IMR-90 (cell line): Measurements from ENCODE around the gene ZDHHC11B. TPM values are rescaled to one million over a fixed set of nuclear protein-coding genes. Genes with fewer than 3 reads are reported as not detected.
"Not testable (repeated sequence)": the region's sequence is repeated elsewhere in the genome, so short reads cannot be mapped to it uniquely, and the experiment has no call there.

Source experiments
- ATAC-seq: fragments of 200-7000 bp; cut with Tn5 transposase; 2 replicates; pipeline ENCODE4 v1.9.1; 2020; ENCODE audit warnings: low read depth, mild to moderate bottlenecking, moderate library complexity
- BruUV-seq: library from RNA; stranded (reverse); fragments of 400-500 nt; replicated peaks from 2 replicates; lab custom pipeline; 2021; lab: Mats Ljungman, UMichigan
- CTCF ChIA-PET: fragments of 300-600 bp; formaldehyde crosslinking; extraction: SDS; loops from one replicate; lab custom pipeline; 2021; ENCODE audit warnings: antibody characterized with exemption; lab: Yijun Ruan, JAX
- POLR2A ChIA-PET: fragments of 300-600 bp; sonication (Branson Sonifier 250); formaldehyde crosslinking; loops from one replicate; lab custom pipeline; 2022; ENCODE audit warnings: antibody characterized with exemption; ENCODE audit not compliant: unreplicated experiment; lab: Charles Lee
- DNase-seq: peaks from one replicate; pipeline ENCODE4 v3.0.0; 2013
- H2AFZ ChIP-seq: replicated peaks from 2 replicates; pipeline ENCODE3; 2013; ENCODE audit warnings: low read length, mild to moderate bottlenecking; ENCODE audit not compliant: poor library complexity
- H2AK5ac ChIP-seq: 2 replicates; pipeline ENCODE4 v1.6.1; 2013; ENCODE audit warnings: low read depth, low read length, inconsistent platforms
- H2AK9ac ChIP-seq: replicated peaks from 2 replicates; pipeline ENCODE3; 2013; ENCODE audit warnings: mild to moderate bottlenecking, low read depth, low read length, moderate library complexity; ENCODE audit not compliant: poor library complexity
- H2BK120ac ChIP-seq: 2 replicates; pipeline ENCODE4 v1.6.1; 2013; ENCODE audit warnings: low read depth, low read length, inconsistent platforms
- H2BK15ac ChIP-seq: 3 replicates; pipeline ENCODE4 v1.6.1; 2013; ENCODE audit warnings: low read depth, low read length, inconsistent platforms
- H2BK20ac ChIP-seq: 2 replicates; pipeline ENCODE4 v1.6.1; 2013; ENCODE audit warnings: low read depth, mild to moderate bottlenecking, inconsistent platforms, low read length, moderate library complexity
- H2BK5ac ChIP-seq: 2 replicates; pipeline ENCODE4 v1.6.1; 2013; ENCODE audit warnings: mild to moderate bottlenecking, low read depth, low read length, inconsistent platforms; ENCODE audit not compliant: poor library complexity, severe bottlenecking
- H3K14ac ChIP-seq: replicated peaks from 2 replicates; pipeline ENCODE4 v1.6.1; 2013; ENCODE audit warnings: low read depth, low read length, inconsistent platforms
- H3K18ac ChIP-seq: 2 replicates; pipeline ENCODE4 v1.6.1; 2013; ENCODE audit warnings: low read depth, low read length, control low read depth
- H3K23ac ChIP-seq: 2 replicates; pipeline ENCODE4 v1.6.1; 2013; ENCODE audit warnings: low read depth, low read length, inconsistent platforms
- H3K27ac ChIP-seq: 2 replicates; pipeline ENCODE4 v1.5.1; 2013; ENCODE audit warnings: mild to moderate bottlenecking, control low read depth, low read length; ENCODE audit not compliant: insufficient read depth
- H3K27me3 ChIP-seq: 2 replicates; pipeline ENCODE4 v1.6.1; 2013; ENCODE audit warnings: low read length; ENCODE audit not compliant: control insufficient read depth, insufficient read depth
- H3K36me3 ChIP-seq: 2 replicates; pipeline ENCODE4 v1.6.1; 2013; ENCODE audit warnings: low read length, mixed read lengths; ENCODE audit not compliant: control insufficient read depth, insufficient read depth
- H3K4ac ChIP-seq: 2 replicates; pipeline ENCODE4 v1.6.1; 2013; ENCODE audit warnings: low read depth, low read length, inconsistent platforms
- H3K4me1 ChIP-seq: 2 replicates; pipeline ENCODE4 v1.6.1; 2013; ENCODE audit warnings: low read length, mixed read lengths; ENCODE audit not compliant: control insufficient read depth, insufficient read depth
- H3K4me2 ChIP-seq: 2 replicates; pipeline ENCODE4 v1.6.1; 2013; ENCODE audit warnings: low read depth, mild to moderate bottlenecking, control low read depth, low read length, moderate library complexity
- H3K4me3 ChIP-seq: 2 replicates; pipeline ENCODE4 v1.5.1; 2013; ENCODE audit warnings: low read depth, mild to moderate bottlenecking, control low read depth, low read length, moderate library complexity; ENCODE audit not compliant: insufficient read depth
- H3K56ac ChIP-seq: 2 replicates; pipeline ENCODE4 v1.6.1; 2013; ENCODE audit warnings: low read length, inconsistent platforms; ENCODE audit not compliant: insufficient read depth; ENCODE audit errors: extremely low read depth
- H3K79me1 ChIP-seq, 2 experiments: 2 replicates each; pipeline ENCODE4 v1.6.1; 2013; ENCODE audit warnings: low read length in 2 of 2, inconsistent platforms in 1 of 2, low read depth in 1 of 2
- H3K9ac ChIP-seq: 2 replicates; pipeline ENCODE4 v1.6.1; 2013; ENCODE audit warnings: low read depth, low read length, control low read depth
- H3K9me1 ChIP-seq: 2 replicates; pipeline ENCODE4 v1.6.1; 2013; ENCODE audit warnings: low read length, inconsistent platforms; ENCODE audit not compliant: insufficient read depth
- H3K9me3 ChIP-seq: 2 replicates; pipeline ENCODE4 v1.6.1; 2013; ENCODE audit warnings: low read length; ENCODE audit not compliant: control insufficient read depth, insufficient read depth
- H4K20me1 ChIP-seq: 2 replicates; pipeline ENCODE4 v1.6.1; 2013; ENCODE audit warnings: low read length, inconsistent platforms; ENCODE audit not compliant: insufficient read depth
- H4K5ac ChIP-seq: 2 replicates; pipeline ENCODE4 v1.6.1; 2013; ENCODE audit warnings: mild to moderate bottlenecking, low read depth, low read length, control low read depth
- H4K8ac ChIP-seq, 2 experiments: 2 replicates each; pipeline ENCODE4 v1.6.1; 2013; ENCODE audit warnings: low read depth in 2 of 2, low read length in 2 of 2, control low read depth in 1 of 2, inconsistent platforms in 1 of 2
- H4K91ac ChIP-seq: 2 replicates; pipeline ENCODE4 v1.6.1; 2013; ENCODE audit warnings: low read depth, low read length, inconsistent platforms; ENCODE audit not compliant: insufficient read depth
- CEBPB ChIP-seq: IDR thresholded peaks from 2 replicates; pipeline ENCODE4 v1.6.1; 2012; ENCODE audit warnings: low read depth, low read length, improper control_type of control experiment
- WGBS, 2 experiments: methylation state at CpG; one replicate each; pipeline versions ENCODE4 v1.1.5 to v1.1.7; 2013; ENCODE audit warnings: missing lambda C conversion rate in 2 of 2; ENCODE audit not compliant: insufficient read length in 1 of 2; ENCODE audit errors: extremely low coverage in 2 of 2; 5-methylcytosine and 5-hydroxymethylcytosine counted together
- dilution Hi-C: fragments of 300-500 bp; cut with HindIII; formaldehyde crosslinking; loops from one replicate; pipeline ENCODE4 v1.14.3; 2018; ENCODE audit warnings: low sequenced_read_pairs; ENCODE audit not compliant: unreplicated experiment
- in situ Hi-C: fragments of 300-500 bp; cut with MboI; formaldehyde crosslinking; loops from 3 replicates; pipeline ENCODE4 v1.14.3; 2019; ENCODE audit warnings: low sequenced_read_pairs, inconsistent platforms, mixed read lengths
- intact Hi-C: fragments of 100-400 bp; cut with micrococcal nuclease; formaldehyde crosslinking; loops from 2 replicates; pipeline ENCODE4 v1.10.0; 2022
- polyA plus RNA-seq, 3 experiments: library from polyadenylated mRNA; depleted of rRNA; stranded (reverse); fragments of >200 nt; gene quantifications; 2 replicates each; pipeline ENCODE4 v1.2.3, GENCODE V29; 2012; ENCODE audit warnings: low replicate concordance in 1 of 3
- total RNA-seq: library from RNA; depleted of rRNA; stranded (reverse); fragments of >200 nt; gene quantifications from 2 replicates; pipeline ENCODE4 v1.2.3, GENCODE V29; 2012

Gene ZDHHC11B
- total and polyA plus RNA-seq, 2 of the 4 experiments (the other 2 are of a cell fraction): 0.12 TPM; not detected in 1

DNA sequence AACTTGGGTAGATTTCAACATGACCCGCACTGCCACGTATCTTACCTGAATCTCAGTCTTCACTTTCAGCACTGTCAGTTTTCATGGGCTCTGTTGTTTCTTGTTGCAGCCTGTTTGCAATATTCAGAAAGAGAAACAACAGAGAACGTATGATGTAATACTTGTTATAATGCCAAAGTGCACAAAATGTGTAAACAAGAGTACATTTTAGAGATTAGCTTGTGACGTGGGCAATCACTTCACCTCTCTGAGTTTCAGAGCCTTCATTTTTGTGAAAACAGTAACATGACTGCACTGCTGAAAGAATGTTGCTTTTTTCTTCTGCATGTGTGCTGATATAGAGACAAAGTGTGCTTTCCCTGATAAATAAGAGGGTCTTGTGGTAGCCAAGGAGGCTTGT, 16.5 kb upstream of the ZDHHC11B start:
- H4K20me1 ChIP-seq, H3K9ac ChIP-seq, H3K18ac ChIP-seq, H3K23ac ChIP-seq, H3K27me3 ChIP-seq, H3K4me1 ChIP-seq, H3K14ac ChIP-seq, CTCF ChIA-PET, H2AK9ac ChIP-seq, H3K4me2 ChIP-seq, H3K9me3 ChIP-seq, H3K36me3 ChIP-seq, DNase-seq, POLR2A ChIA-PET, intact Hi-C loops, H3K27ac ChIP-seq, H2BK120ac ChIP-seq, H3K79me1 ChIP-seq, H3K9me1 ChIP-seq, in situ Hi-C loops, H2BK5ac ChIP-seq, H3K4me3 ChIP-seq, H2AFZ ChIP-seq, H2BK15ac ChIP-seq, dilution Hi-C loops, BruUV-seq, H4K91ac ChIP-seq, H2AK5ac ChIP-seq, H2BK20ac ChIP-seq, H4K8ac ChIP-seq, H3K56ac ChIP-seq, H4K5ac ChIP-seq, H3K4ac ChIP-seq: not testable (repeated sequence)
- peak; percentile 40 for ATAC-seq
- WGBS, 2 experiments: no CpG with 5 or more reads among the region's 4 CpGs
- TF ChIP-seq CEBPB: 0 out of 2 replicates have a peak, but pooled peaks have one; percentile 9

DNA sequence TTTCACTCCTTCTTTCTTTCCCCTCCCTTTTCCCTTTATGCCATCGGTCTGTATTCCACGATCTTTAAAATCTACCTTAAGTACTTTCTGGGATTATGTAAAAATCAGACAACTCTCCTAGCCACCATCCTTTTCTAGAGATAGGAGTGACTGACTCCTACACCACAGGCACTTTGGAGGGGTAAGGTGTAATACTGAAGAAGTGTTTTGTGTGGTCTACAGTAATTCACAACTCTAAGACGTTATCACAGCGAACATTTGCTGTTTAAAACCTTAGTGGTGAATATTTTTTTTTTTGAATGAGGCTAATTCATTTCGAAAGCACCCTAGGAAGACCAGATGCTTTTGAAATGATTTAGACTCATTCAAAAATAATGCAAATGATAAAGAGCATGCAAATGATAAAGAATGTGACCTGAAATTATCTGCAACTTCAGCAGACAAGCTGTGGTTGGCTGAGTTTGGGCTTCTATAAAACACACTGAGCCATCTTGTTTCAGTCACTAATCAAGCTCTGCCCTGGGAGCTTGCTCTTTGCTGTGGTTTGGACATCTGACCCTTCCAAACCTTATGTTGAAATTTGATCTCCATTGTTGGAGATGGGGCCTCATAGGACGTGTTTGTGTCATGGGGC, 14.1 kb upstream of the ZDHHC11B start:
- in situ Hi-C loops, BruUV-seq: not testable (repeated sequence)

More for the DNA sequence above, 14.1 kb upstream of the ZDHHC11B start:
- H3K9me3 ChIP-seq, H2AFZ ChIP-seq, H2BK5ac ChIP-seq, H2AK9ac ChIP-seq, H3K14ac ChIP-seq, H2BK120ac ChIP-seq, CTCF ChIA-PET, H3K56ac ChIP-seq, H3K9me1 ChIP-seq, DNase-seq, H3K4me1 ChIP-seq, H4K20me1 ChIP-seq, H3K4ac ChIP-seq, H3K27ac ChIP-seq, H2BK15ac ChIP-seq, H3K9ac ChIP-seq, H3K27me3 ChIP-seq, H3K79me1 ChIP-seq, H3K36me3 ChIP-seq, H3K4me3 ChIP-seq, H2AK5ac ChIP-seq, dilution Hi-C loops, H3K23ac ChIP-seq, H4K5ac ChIP-seq, H4K91ac ChIP-seq, H2BK20ac ChIP-seq, ATAC-seq, H3K18ac ChIP-seq, H4K8ac ChIP-seq, H3K4me2 ChIP-seq, POLR2A ChIA-PET: not testable (repeated sequence)
- intact Hi-C loops: loop anchor here (5.0 kb wide), 1 partner anchor 86 kb away; no protein-coding TSS in a partner anchor
- WGBS, 2 experiments: no CpG with 5 or more reads among the region's 6 CpGs
